LNCAP (cell line): ENCODE results near the gene CFAP119.

Experiments used
- TF ChIP-seq, protein P1 (sequence below): fragments of 450-650 bp; IDR thresholded peaks from 2 replicates; pipeline ENCODE4 v1.5.1; 2017; ENCODE audit warnings: mild to moderate bottlenecking

CFAP119 gene

GRCh38 chr16:30722916-30723315, 38.9 kb downstream of the CFAP119 start:
- TF ChIP-seq, protein P1, sequence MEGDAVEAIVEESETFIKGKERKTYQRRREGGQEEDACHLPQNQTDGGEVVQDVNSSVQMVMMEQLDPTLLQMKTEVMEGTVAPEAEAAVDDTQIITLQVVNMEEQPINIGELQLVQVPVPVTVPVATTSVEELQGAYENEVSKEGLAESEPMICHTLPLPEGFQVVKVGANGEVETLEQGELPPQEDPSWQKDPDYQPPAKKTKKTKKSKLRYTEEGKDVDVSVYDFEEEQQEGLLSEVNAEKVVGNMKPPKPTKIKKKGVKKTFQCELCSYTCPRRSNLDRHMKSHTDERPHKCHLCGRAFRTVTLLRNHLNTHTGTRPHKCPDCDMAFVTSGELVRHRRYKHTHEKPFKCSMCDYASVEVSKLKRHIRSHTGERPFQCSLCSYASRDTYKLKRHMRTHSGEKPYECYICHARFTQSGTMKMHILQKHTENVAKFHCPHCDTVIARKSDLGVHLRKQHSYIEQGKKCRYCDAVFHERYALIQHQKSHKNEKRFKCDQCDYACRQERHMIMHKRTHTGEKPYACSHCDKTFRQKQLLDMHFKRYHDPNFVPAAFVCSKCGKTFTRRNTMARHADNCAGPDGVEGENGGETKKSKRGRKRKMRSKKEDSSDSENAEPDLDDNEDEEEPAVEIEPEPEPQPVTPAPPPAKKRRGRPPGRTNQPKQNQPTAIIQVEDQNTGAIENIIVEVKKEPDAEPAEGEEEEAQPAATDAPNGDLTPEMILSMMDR, result no peak

- TF ChIP-seq, protein P1, result no peak
Observed at GRCh38 chr16:30722443-30722842, 39.4 kb downstream of the CFAP119 start.

DNA sequence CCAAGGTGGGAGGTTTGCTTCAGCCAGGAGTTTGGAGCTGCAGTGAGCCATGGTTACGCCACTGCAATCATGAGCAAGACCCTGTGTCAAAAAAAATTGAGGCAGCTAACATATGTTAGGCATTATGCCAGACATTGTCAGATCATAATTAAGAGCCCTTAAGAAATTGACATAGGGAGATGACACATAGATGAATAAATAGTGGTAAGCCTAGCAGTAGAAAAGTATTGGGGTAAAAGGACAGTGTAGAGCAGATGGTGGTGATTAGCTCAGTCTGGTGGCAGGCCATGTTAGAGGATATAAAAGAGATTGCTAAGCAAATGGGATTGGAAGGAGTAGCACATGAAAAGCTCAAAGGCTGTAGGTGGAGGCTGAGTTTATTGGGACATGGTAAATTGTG, 40.3 kb downstream of the CFAP119 start:
- TF ChIP-seq, protein P1, result no peak

GRCh38 chr16:30721167-30721566, 40.7 kb downstream of the CFAP119 start:
- TF ChIP-seq, protein P1, result no peak

DNA sequence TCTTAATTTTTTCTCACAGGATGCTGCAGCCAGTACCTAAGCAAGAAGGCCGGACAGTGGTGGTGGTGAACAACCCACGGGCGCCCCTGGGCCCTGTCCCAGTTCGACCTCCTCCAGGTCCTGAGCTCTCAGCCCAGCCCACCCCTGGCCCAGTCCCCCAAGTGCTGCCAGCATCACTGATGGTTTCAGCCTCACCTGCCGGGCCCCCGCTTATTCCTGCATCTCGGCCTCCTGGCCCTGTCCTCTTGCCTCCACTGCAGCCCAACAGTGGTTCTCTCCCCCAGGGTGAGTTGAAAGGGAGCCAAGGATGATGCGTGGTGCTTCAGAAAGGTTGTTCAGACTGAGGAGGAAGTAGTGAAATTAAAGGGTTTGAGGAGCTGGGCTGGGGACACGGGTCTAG, 41.2 kb downstream of the CFAP119 start:
- TF ChIP-seq, protein P1, result no peak

- TF ChIP-seq, protein P1, result no peak
Observed at GRCh38 chr16:30720086-30720485, 41.8 kb downstream of the CFAP119 start.

DNA sequence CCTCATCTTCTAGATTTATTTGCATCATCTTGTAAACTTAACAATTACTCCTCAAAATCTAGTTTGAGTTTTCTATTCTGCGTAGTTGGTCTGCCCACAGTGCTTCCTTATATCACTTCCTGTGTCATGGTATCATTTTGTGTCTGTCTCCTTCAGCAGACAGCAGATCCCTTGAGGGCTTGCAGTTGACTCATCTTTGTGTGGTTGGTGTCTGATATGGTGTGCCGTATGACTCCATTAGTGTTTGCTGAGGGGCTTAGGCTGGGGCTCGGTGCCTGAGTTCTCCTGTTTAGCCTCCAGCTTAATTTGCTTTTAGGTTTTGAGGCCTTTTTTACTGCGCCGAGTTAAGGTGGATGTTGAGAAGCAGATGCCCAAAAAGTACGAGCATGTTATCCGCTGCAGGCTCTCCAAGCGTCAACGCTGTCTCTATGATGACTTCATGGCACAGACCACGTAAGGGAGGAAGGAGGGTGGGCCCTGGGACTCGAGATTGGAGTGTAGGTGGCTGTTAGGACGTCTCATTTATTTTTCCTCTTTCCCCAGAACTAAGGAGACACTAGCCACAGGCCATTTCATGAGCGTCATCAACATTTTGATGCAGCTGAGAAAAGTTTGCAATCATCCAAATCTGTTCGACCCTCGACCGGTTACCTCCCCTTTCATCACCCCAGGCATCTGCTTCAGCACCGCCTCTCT, 46.0 kb downstream of the CFAP119 start:
- TF ChIP-seq, protein P1, result no peak

- TF ChIP-seq, protein P1, result no peak
Observed at GRCh38 chr16:30711712-30712111, 50.1 kb downstream of the CFAP119 start.
